HepG2 (cell line): Measurements from ENCODE around the gene STAMBPL1. TPM values are rescaled to one million over a fixed set of nuclear protein-coding genes. Genes with fewer than 3 reads are reported as not detected.

Experiments
- CBX2 ChIP-seq, 2 experiments: fragments of 200-600 bp in 1 of 2; sonication (generic); formaldehyde crosslinking in 1 of 2; IDR thresholded peaks; 2 replicates each; pipeline versions ENCODE4 v1.7.0 to v1.8.1; 2018 to 2022; ENCODE audit warnings: low read depth in 2 of 2, low read length in 1 of 2, mild to moderate bottlenecking in 1 of 2, missing genetic modification reagents in 1 of 2
- E2F2 ChIP-seq: sonication (generic); formaldehyde crosslinking; IDR thresholded peaks from 2 replicates; pipeline ENCODE4 v1.4.0; 2020; ENCODE audit warnings: missing genetic modification reagents, borderline replicate concordance
- HNRNPK ChIP-seq: fragments of 200-400 bp; formaldehyde crosslinking; IDR thresholded peaks from 2 replicates; pipeline ENCODE4 v1.6.1; 2018; ENCODE audit warnings: low read length, low read depth, moderate library complexity, mild to moderate bottlenecking; ENCODE audit not compliant: poor library complexity, severe bottlenecking
- SKIL ChIP-seq: sonication (generic); formaldehyde crosslinking; IDR thresholded peaks from 2 replicates; pipeline ENCODE4 v1.8.0; 2022; ENCODE audit warnings: missing genetic modification reagents, mild to moderate bottlenecking, moderate library complexity, borderline replicate concordance
- ZNF407 ChIP-seq: sonication (generic); formaldehyde crosslinking; IDR thresholded peaks from one replicate; pipeline ENCODE4 v1.5.1; 2020; ENCODE audit warnings: mild to moderate bottlenecking, missing genetic modification reagents; ENCODE audit errors: not compliant biosample characterization
- polyA plus RNA-seq, 8 experiments: library from polyadenylated mRNA; depleted of rRNA in 3 of 8; stranded (reverse) in 7 of 8; unstranded in 1 of 8; fragments of >200 nt; fragmentation: Illumina TruSeq in 4 of 8; extraction: Trizol in 4 of 8; gene quantifications; 2 replicates each; pipeline versions ENCODE4 v1.2.1 to v1.2.3, GENCODE V29; 2011 to 2016; ENCODE audit warnings: low read depth in 4 of 8, missing spikeins in 1 of 8, mixed read lengths in 1 of 8; ENCODE audit not compliant: insufficient read depth in 1 of 8
- total RNA-seq, 5 experiments: library from RNA; depleted of rRNA; stranded (reverse); fragments of >200 nt; fragmentation: Illumina TruSeq; extraction: Trizol; gene quantifications; 2 replicates each; pipeline ENCODE4 v1.2.3, GENCODE V29; 2016; ENCODE audit warnings: low read depth in 1 of 5

Gene STAMBPL1
- total and polyA plus RNA-seq, 2 of the 13 experiments (the other 11 are each of a cell fraction or from before 2014, with no cell fraction given) = 1.4 to 1.5 TPM

- TF ChIP-seq ZNF407 (CRISPR knock-in tag) (no peak), HNRNPK (no peak), CBX2 (IDR thresholded peaks at IDR 0.05; ENCODE audit: low read depth, low read length) (no peak), CBX2 (CRISPR knock-in tag; IDR thresholded peaks at IDR 0.05; ENCODE audit: low read depth) (no peak), E2F2 (CRISPR knock-in tag) (no peak), SKIL (CRISPR knock-in tag) (no peak)
These were observed 39.2 kb upstream of the STAMBPL1 start (continued) for GRCh38 chr10:88840881-88841280.
